SK-N-MC (cell line): Measurements from ENCODE around the gene LHX8.
A peak's percentile ranks its signal among the peaks of the same experiment; 100 is the strongest.
"Not testable (repeated sequence)": the region's sequence is repeated elsewhere in the genome, so short reads cannot be mapped to it uniquely, and the experiment has no call there.

Source experiments
- DNase-seq: peaks from one replicate; pipeline ENCODE4 v3.0.0-alpha.2; 2011; ENCODE audit warnings: low read depth, low spot score
- H3K27ac ChIP-seq: fragments of 200-600 bp; sonication (generic); 2 replicates; pipeline ENCODE4 v1.5.1; 2016; ENCODE audit warnings: mixed run types
- H3K36me3 ChIP-seq: fragments of 200-600 bp; sonication (generic); 2 replicates; pipeline ENCODE4 v1.6.1; 2017; ENCODE audit warnings: antibody characterized with exemption, low read length, mixed read lengths; ENCODE audit not compliant: insufficient read depth
- H3K4me3 ChIP-seq: fragments of 200-600 bp; sonication (generic); 2 replicates; pipeline ENCODE4 v1.5.1; 2016
- H3K9ac ChIP-seq: fragments of 200-600 bp; sonication (generic); 2 replicates; pipeline ENCODE4 v1.8.0; 2017; ENCODE audit warnings: mixed run types, mixed read lengths; ENCODE audit not compliant: insufficient read length
- H3K9me3 ChIP-seq: fragments of 200-600 bp; sonication (generic); 2 replicates; pipeline ENCODE4 v1.6.1; 2017; ENCODE audit warnings: low read depth, mild to moderate bottlenecking, antibody characterized with exemption, low read length, moderate library complexity, mixed read lengths
- EZH2 ChIP-seq: fragments of 200-600 bp; sonication (generic); IDR thresholded peaks from one replicate; pipeline ENCODE4 v1.6.1; 2017; ENCODE audit warnings: antibody characterized with exemption
- FOXP2 ChIP-seq: optimal IDR thresholded peaks from 2 replicates; pipeline ENCODE3; 2011; ENCODE audit warnings: mild to moderate bottlenecking, moderate library complexity; ENCODE audit not compliant: insufficient read depth; ENCODE audit errors: extremely low read length, control extremely low read depth
- POLR2AphosphoS5 ChIP-seq: IDR thresholded peaks from 2 replicates; pipeline ENCODE4 v1.6.1; 2012; ENCODE audit warnings: mild to moderate bottlenecking, low read depth, low read length, borderline replicate concordance

LHX8 gene

GRCh38 chr1:75174031-75174760, 40.0 kb downstream of the LHX8 start:
- H3K4me3 ChIP-seq, result no peak overlapping the region
- TF ChIP-seq FOXP2 (no peak), POLR2AphosphoS5 (no peak), EZH2 (no peak)

GRCh38 chr1:75181214-75181955, 47.2 kb downstream of the LHX8 start:
- not testable (repeated sequence) for H3K9ac ChIP-seq, H3K9me3 ChIP-seq, DNase-seq, H3K27ac ChIP-seq, H3K36me3 ChIP-seq, H3K4me3 ChIP-seq

More at GRCh38 chr1:75174031-75174760, 40.0 kb downstream of the LHX8 start:
- Histone ChIP-seq H3K9me3 (no peaks in the 10 kb centered on the region), H3K27ac (no peak overlapping the region), H3K36me3 (no peaks in the 10 kb centered on the region), H3K9ac (no peak overlapping the region)
- DNase-seq, result no peak

GRCh38 chr1:75188892-75189291, 54.7 kb downstream of the LHX8 start:
- Histone ChIP-seq H3K9me3 (no peaks in the 10 kb centered on the region), H3K4me3 (no peak overlapping the region), H3K27ac (no peak overlapping the region), H3K9ac (no peak overlapping the region), H3K36me3 (no peaks in the 10 kb centered on the region)
- TF ChIP-seq POLR2AphosphoS5 (no peak), FOXP2 (no peak)
- no peak for DNase-seq

- no peak overlapping the region for H3K4me3 ChIP-seq
- H3K9ac ChIP-seq, result no peak overlapping the region
- H3K36me3 ChIP-seq, result no peaks in the 10 kb centered on the region
- no peak overlapping the region for H3K27ac ChIP-seq
- DNase-seq, result no peak
- no peaks in the 10 kb centered on the region for H3K9me3 ChIP-seq
- TF ChIP-seq FOXP2 (no peak), EZH2 (no peak), POLR2AphosphoS5 (no peak)
Measured at GRCh38 chr1:75198163-75198562, 64.0 kb downstream of the LHX8 start.

- no peaks in the 10 kb centered on the region for H3K36me3 ChIP-seq
- TF ChIP-seq FOXP2 (no peak), EZH2 (no peak), POLR2AphosphoS5 (no peak)
- H3K4me3 ChIP-seq, result no peak overlapping the region
- no peak overlapping the region for H3K27ac ChIP-seq
- DNase-seq, result no peak
- H3K9ac ChIP-seq, result no peak overlapping the region
- H3K9me3 ChIP-seq, result no peaks in the 10 kb centered on the region
Measured at GRCh38 chr1:75198761-75199160, 64.6 kb downstream of the LHX8 start.

- Histone ChIP-seq H3K9me3 (no peaks in the 10 kb centered on the region), H3K9ac (no peak overlapping the region), H3K27ac (no peak overlapping the region), H3K4me3 (no peak overlapping the region), H3K36me3 (no peaks in the 10 kb centered on the region)
- no peak for DNase-seq
- no peak for TF ChIP-seq EZH2
- no peak for TF ChIP-seq FOXP2
- no peak for TF ChIP-seq POLR2AphosphoS5
Measured at GRCh38 chr1:75202751-75203150, 68.6 kb downstream of the LHX8 start.

GRCh38 chr1:75203415-75204277, 69.5 kb downstream of the LHX8 start:
- Histone ChIP-seq H3K9me3 (no peaks in the 10 kb centered on the region), H3K27ac (no peak overlapping the region), H3K36me3 (no peaks in the 10 kb centered on the region), H3K9ac (no peak overlapping the region), H3K4me3 (no peak overlapping the region)
- peak; percentile 20 for DNase-seq
- no peak for TF ChIP-seq POLR2AphosphoS5
- no peak for TF ChIP-seq EZH2
- no peak for TF ChIP-seq FOXP2

- H3K36me3 ChIP-seq, result no peaks in the 10 kb centered on the region
- H3K4me3 ChIP-seq, result no peak overlapping the region
- H3K27ac ChIP-seq, result no peak overlapping the region
- no peak overlapping the region for H3K9ac ChIP-seq
- no peak for DNase-seq
- no peaks in the 10 kb centered on the region for H3K9me3 ChIP-seq
- no peak for TF ChIP-seq EZH2
- no peak for TF ChIP-seq POLR2AphosphoS5
- no peak for TF ChIP-seq FOXP2
Measured at GRCh38 chr1:75208862-75209261, 74.7 kb downstream of the LHX8 start.
